ENCODE measurements around the gene SRMS.

Gene SRMS

DNA sequence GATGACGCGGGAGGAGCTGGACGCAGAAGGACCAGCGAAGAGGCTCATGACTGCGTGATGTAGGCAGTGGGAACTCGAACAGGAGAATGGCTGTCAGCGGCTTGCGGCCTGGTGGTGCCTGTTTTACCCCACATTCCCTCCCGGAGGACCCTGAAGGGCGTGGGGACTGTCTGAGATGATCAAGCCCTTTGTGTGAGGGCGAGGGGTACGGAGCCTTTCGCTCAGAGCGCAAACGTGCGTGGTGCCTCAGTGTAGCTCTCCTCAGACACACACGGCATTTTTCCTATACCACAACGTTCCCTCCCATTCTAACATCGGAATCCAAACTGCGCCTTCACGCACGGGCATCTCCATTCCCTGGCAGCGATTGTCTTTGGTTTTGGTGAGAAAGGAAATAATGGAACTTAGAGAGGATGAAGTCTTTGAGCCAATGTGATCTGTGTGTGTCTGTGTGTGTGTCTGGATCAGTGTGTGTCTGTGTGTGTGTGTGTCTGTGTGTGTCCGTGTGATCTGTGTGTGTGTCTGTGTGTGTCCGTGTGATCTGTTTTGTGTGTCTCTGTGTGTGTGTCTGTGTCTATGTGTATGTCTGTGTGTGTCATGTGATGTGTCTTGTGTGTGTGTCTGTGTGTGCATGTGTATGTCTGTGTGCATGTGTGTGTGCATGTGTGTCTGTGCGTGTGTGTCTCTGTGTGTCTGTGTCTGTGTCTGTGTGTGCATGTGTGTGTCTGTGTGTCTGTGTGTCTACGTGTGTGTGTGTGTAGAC is 15.7 kb downstream of the SRMS start:
- Mint-ChIP-seq H3K9me3 (no peaks in the 10 kb centered on the region), H3K27ac (no peak overlapping the region), H3K4me1 (peaks cover 21% of the 10 kb centered on the region), H3K4me3 (no peak overlapping the region), H3K36me3 (peaks cover 11% of the 10 kb centered on the region)
- DNase-seq (ENCODE audit: low spot score in 2 of 2), result no peak
- no peak for ATAC-seq

DNA sequence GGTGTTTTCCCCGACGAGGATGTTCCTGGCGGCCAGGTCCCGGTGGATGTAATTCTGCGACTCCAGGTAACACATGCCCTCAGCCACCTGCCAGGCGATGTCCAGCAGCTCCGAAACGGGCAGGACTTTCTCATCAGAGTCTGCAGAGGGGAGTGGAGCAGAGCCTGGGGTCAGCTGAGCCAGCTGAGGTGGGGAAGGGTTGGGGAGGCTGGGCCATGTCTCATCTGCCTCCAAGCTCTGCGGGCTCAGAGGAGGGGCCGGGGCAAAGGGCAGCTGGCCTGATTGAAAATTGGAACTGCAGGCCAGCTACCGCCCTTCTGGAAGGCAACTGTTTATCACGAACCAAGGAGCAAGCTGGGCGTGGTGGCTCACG is 16.8 kb downstream of the SRMS start:
- ATAC-seq (no peak), DNase-seq (ENCODE audit: low spot score in 2 of 2) (no peak)
- Mint-ChIP-seq H3K36me3 (peaks cover 5% of the 10 kb centered on the region), H3K4me3 (no peak overlapping the region), H3K27ac (no peak overlapping the region), H3K4me1 (peaks cover 13% of the 10 kb centered on the region), H3K9me3 (no peaks in the 10 kb centered on the region)

DNA sequence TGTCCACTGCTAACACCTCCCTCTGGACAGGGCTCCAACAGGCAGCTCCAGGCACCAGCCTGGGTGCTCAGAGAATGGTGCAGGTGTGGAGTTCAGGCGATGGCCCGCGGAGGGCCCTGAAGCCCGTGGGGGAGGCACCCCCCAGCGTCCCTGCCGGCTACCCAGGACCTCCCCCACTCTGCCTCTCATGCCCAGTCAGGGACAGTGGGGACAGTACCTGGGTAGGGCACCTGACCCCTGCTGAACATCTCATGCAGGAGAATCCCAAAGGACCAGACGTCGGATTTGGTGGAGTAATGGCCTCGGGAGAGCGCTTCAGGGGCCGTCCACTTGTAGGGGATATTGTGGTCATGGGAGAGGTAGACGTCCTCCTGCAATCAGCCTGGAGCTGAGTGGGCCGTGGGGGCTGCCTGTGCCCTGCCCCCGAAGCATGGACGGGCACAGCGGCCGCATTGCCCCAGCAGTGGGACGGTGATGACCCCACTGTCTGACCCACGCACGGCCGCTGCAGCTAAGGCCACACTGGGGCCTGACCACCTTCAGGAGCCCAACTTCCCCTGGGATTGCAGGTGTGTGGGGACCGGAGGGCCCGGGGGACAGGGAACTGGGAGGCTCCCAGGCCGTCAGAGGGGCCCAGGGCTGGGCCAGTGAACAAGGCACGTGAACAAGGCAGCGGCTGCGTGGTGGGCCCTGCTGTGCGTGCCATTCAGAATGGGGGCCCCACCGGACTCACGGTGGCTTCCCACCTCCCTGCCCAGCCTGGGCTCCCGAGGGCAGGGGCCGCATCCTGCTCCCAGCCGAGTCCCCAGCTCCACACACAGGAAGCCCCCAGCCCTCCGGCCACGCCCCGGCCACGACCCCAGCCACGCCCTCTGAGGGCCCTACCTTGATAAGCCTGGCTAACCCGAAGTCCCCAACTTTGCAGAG is 17.4 kb downstream of the SRMS start:
- H3K27ac Mint-ChIP-seq, result no peak overlapping the region
- peaks cover 13% of the 10 kb centered on the region for H3K4me1 Mint-ChIP-seq
- no peak overlapping the region for H3K4me3 Mint-ChIP-seq
- H3K9me3 Mint-ChIP-seq, result no peaks in the 10 kb centered on the region
- ATAC-seq (no peak), DNase-seq (ENCODE audit: low spot score in 2 of 2) (peak in 1 of 2 donors; percentile 49)
- peaks cover 5% of the 10 kb centered on the region for H3K36me3 Mint-ChIP-seq

DNA sequence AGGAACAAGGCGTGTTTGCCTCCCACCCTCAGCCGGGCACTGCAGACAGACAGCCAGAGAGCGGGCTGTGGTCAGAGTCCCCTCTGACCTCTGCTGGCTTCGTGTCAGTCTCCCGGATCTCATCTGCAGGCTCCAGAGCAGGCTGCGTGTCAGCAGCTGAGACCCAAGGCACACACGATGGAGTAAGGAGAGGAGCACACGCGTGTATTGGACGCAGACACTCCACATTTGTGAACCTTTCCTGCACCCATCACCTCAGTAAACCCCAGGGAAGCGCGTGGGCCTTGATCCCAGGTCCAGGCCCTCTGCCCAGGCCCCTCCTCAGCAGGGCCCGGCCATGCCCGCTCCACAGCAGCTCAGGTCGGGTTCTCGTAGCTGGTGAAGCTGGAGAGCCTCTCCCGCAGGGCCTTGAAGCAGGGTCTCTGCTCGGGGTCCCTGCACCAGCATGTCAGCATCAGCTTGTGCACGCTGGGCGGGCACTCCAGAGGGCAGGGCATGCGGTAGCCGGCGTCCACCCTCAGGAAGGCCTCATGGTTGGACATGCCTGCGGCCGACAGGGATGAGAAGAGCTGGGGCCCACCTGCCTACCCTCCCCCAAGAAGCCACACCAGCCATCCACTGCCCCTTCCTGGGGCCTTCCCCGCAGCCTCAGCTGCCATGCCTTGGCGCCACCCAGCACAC is 18.2 kb downstream of the SRMS start:
- H3K4me3 Mint-ChIP-seq, result no peak overlapping the region
- H3K4me1 Mint-ChIP-seq, result peaks cover 13% of the 10 kb centered on the region
- peaks cover 11% of the 10 kb centered on the region for H3K36me3 Mint-ChIP-seq
- ATAC-seq, result no peak
- H3K27ac Mint-ChIP-seq, result no peak overlapping the region
- peak in 1 of 2 donors; percentile 49 for DNase-seq (ENCODE audit: low spot score in 2 of 2)
- H3K9me3 Mint-ChIP-seq, result no peaks in the 10 kb centered on the region

DNA sequence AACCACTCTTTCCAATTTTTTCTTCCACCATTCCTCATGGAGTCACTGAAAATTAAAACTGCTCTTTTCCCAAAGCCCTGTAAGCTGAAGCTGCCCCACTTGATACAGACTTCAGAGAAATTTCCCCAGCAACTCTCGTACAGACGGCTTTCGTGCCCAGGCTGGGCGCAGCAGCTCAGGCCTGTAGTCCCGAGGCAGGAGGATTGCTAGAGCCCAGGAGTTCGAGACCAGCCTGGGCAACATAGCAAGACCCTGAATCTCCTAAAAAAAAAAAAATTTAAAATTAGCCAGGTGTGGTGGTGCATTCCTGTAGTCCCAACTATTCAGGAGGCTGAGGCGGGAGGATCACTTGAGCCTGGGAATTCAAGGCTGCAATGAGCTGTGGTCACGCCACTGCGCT is 20.4 kb downstream of the SRMS start:
- peaks cover 29% of the 10 kb centered on the region for H3K36me3 Mint-ChIP-seq
- no peak for DNase-seq (ENCODE audit: low spot score in 2 of 2)
- peaks cover 5% of the 10 kb centered on the region for H3K9me3 Mint-ChIP-seq
- no peak overlapping the region for H3K4me3 Mint-ChIP-seq
- no peak overlapping the region for H3K27ac Mint-ChIP-seq
- ATAC-seq, result no peak
- peaks cover 23% of the 10 kb centered on the region for H3K4me1 Mint-ChIP-seq

DNA sequence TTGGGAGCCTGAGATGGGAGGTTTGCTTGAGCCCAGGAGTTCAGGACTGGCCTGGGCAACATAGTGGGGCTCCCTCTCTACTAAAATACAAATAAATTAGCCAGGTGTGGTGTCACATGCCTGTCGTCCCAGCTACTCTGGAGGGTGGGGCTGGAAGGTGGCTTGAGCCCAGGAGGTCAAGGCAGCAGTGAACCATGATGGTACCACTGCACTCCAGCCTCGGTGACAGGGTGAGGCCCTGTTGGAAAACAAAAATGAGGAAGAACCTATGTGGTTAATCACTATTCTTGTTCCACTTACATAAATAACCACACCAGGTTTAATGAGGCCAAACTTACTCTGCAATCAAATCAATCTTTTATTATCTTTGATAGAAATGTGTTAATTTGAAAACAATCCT is 21.6 kb downstream of the SRMS start:
- H3K27ac Mint-ChIP-seq, result no peak overlapping the region

DNA sequence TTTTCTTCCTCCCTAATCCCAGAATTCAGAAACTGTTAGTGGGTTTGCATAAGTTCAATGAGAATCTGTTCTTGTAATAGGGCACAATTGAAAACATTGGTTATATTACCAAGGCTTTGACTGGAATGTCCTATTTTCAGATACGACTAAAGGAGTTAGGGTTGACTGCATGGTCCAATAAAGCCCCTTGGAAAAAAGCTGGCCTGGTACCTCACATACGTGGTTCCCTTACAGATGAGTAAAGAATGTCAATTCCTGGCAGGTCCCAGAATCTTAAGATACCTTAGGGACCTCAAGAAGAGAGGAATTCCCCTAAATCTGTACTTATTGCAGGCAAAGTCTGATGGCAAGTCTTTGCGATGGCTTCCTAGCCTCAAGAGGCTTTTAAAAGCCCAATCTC is 22.4 kb downstream of the SRMS start:
- Mint-ChIP-seq H3K4me3 (no peak overlapping the region), H3K27ac (no peak overlapping the region), H3K9me3 (peaks cover 5% of the 10 kb centered on the region), H3K4me1 (peaks cover 18% of the 10 kb centered on the region), H3K36me3 (peaks cover 40% of the 10 kb centered on the region)
- no peak for DNase-seq (ENCODE audit: low spot score in 2 of 2)
- ATAC-seq, result no peak

More for the DNA sequence above, 21.6 kb downstream of the SRMS start:
- no peak overlapping the region for H3K4me3 Mint-ChIP-seq
- no peak for ATAC-seq
- peaks cover 5% of the 10 kb centered on the region for H3K9me3 Mint-ChIP-seq
- peaks cover 18% of the 10 kb centered on the region for H3K4me1 Mint-ChIP-seq
- no peak for DNase-seq (ENCODE audit: low spot score in 2 of 2)
- peaks cover 40% of the 10 kb centered on the region for H3K36me3 Mint-ChIP-seq

DNA sequence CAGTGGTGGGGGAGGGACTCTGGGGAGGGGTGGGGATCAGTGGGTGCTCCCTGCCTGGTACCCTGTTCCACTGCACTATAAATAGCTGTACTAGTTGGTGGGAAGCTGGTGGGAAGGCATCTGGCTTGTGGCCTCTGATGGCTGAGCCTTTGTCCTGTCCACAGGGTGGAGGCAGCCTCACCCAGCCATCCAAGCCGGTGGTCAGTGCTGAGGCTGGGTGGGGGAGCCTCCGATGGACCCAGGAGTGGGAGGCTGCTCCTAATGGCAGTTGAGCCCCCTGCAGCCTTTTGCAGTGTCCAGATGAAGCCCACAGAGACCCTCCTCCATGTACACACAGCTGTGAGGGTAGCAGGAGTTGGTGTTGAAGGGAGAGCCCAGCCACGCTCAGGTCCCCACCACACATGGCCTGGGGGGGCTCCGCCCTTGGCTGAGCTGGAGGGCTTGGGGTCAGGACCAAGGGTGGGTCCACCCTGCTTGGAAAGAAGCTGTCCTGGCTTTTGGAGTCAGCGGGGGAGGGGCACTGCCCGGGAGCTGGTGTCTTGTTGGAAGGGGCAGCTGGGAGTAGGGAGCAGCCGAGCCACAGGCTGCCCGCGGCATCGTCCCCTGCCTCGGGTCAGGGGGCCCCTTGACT is 24.5 kb downstream of the SRMS start:
- H3K27ac Mint-ChIP-seq, result peak overlapping the region; percentile 90
- peaks cover 12% of the 10 kb centered on the region for H3K4me1 Mint-ChIP-seq

DNA sequence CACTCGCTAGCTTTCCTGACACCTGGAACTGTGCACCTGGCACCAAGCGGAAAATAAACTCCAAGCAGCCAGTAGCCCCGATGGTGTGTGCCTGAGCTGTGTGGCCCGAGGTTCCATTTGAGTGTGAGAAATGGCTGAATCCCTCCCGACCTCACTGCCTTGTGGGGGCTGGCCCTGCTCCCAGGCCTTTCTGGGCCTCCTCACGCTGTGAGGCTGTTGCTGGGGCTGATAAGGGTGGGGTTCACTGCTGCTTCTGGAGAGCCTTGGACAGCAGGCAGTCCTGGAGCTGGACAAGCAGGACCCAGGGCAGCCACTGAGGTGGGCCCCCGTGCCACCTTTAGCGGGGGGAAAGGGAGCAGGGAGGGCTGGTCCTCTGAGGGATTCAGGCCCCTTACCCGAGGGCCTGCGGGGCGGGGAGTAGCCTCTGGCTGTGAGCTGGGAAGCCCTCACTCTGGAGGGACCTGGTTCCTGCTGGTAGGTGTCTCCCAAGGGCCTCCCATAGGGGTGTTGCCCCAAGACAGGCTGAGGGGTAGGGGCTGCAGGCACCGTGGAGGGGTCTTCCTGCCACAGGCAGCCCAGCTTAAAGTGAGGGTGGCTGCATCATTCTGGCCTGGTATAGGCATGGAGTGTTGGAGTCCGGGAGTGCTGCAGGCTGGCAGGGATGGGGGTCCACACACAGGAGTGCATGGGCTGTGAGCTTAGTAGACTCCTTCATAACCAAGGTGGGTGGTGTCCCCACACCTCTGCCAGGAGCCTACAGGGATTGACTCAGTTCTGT is 25.3 kb downstream of the SRMS start:
- peaks cover 12% of the 10 kb centered on the region for H3K4me1 Mint-ChIP-seq
- peak overlapping the region; percentile 90 for H3K27ac Mint-ChIP-seq
- H3K9me3 Mint-ChIP-seq, result peaks cover 5% of the 10 kb centered on the region
- DNase-seq (ENCODE audit: low spot score in 2 of 2), result peak in 1 of 2 donors; percentile 49
- H3K36me3 Mint-ChIP-seq, result peaks cover 35% of the 10 kb centered on the region
- no peak for ATAC-seq
- H3K4me3 Mint-ChIP-seq, result peak overlapping the region; percentile 77

More for the DNA sequence above, 24.5 kb downstream of the SRMS start:
- peak overlapping the region; percentile 77 for H3K4me3 Mint-ChIP-seq
- H3K36me3 Mint-ChIP-seq, result peaks cover 35% of the 10 kb centered on the region
- H3K9me3 Mint-ChIP-seq, result peaks cover 5% of the 10 kb centered on the region
- ATAC-seq, result no peak
- DNase-seq (ENCODE audit: low spot score in 2 of 2), result peak in 1 of 2 donors; percentile 50

DNA sequence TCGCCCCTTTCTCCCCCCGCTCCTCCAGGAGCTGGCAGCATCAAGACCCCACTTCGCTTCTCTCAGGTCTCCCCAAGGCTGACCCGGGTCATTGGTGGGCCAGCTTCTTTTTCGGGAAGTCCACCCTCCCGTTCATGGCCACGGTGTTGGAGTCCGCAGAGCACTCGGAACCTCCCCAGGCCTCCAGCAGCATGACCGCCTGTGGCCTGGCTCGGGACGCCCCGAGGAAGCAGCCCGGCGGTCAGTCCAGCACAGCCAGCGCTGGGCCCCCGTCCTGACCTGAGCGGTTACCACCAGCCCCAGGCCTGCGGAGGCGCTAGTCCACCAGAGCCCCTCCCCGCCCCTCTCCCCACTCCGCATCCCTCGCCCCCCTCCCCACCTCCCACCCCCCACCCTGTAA is 25.9 kb downstream of the SRMS start:
- H3K4me1 Mint-ChIP-seq, result peaks cover 12% of the 10 kb centered on the region
- peak overlapping the region; percentile 34 for H3K27ac Mint-ChIP-seq
- H3K9me3 Mint-ChIP-seq, result peaks cover 5% of the 10 kb centered on the region
- ATAC-seq, result no peak
- DNase-seq (ENCODE audit: low spot score in 2 of 2), result no peak
- peaks cover 35% of the 10 kb centered on the region for H3K36me3 Mint-ChIP-seq
- peak overlapping the region; percentile 77 for H3K4me3 Mint-ChIP-seq

DNA sequence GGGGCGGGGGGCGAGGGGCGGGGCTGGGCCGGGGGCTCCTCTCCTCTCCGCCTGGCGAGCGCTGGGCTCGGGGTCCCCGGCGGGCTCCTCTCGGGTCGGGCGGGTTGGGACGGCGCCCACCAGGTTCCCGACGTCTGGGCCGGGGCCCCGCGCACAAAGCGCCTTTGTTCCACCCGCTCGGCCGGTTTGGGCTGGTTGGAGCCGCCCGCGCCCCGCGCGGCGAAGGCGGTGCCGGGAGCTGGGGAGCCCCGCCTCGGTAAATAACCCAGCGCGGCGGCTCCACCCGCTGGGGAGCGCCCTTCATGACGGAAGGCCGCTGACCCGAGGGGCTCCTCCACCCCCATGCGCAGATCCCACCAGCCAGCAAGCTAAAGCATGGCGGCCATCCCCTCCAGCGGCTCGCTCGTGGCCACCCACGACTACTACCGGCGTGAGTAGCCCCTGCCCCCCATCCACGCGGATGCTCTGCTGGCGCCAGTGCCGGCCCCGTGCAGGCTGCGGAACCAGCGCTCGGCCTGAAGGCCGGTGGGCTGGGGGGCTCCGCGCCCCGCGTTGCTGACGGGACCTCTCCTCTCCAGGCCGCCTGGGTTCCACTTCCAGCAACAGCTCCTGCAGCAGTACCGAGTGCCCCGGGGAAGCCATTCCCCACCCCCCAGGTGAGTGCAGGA is 26.5 kb downstream of the SRMS start:
- H3K27ac Mint-ChIP-seq, result peak overlapping the region; percentile 34
- peaks cover 35% of the 10 kb centered on the region for H3K36me3 Mint-ChIP-seq
- peaks cover 5% of the 10 kb centered on the region for H3K9me3 Mint-ChIP-seq
- peak overlapping the region; percentile 77 for H3K4me3 Mint-ChIP-seq
- ATAC-seq, result peak; percentile 65
- H3K4me1 Mint-ChIP-seq, result peaks cover 12% of the 10 kb centered on the region
- peak in 1 of 2 donors; percentile 79 for DNase-seq (ENCODE audit: low spot score in 2 of 2)

DNA sequence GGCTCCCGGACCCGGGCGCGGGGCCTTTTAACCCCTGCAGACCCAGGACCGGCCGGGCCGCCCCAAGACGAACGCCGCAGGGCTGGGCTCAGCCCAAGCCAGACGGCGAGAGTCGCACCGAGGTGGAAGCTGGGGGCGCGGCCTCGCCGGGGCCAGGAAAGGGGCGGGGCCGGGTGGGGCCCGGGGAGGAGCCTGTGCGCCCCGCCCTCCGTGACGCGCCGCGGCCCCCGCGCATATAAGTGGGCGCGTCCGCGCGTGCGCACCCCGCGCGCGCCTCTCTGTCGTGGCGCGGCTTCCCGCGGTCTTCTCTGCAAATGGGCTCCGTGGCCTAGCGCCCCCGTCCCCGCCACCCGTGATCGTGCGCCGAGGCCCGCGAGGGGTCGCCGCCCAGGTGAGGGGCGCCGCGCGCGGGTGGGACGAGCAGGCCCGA is 27.0 kb downstream of the SRMS start, which contains the start of gene PPDPF:
Gene PPDPF, plus strand, starts transcription at position 262 of the 430 bp plus-strand sequence. CDS start 544 bp downstream, outside the sequence.
- H3K36me3 Mint-ChIP-seq, result peaks cover 35% of the 10 kb centered on the region
- DNase-seq (ENCODE audit: low spot score in 2 of 2) (peak in 1 of 2 donors; percentile 89), ATAC-seq (peak; percentile 86)
- H3K4me3 Mint-ChIP-seq, result peak within 1 kb of the TSS; percentile 77
- H3K9me3 Mint-ChIP-seq, result peaks cover 5% of the 10 kb centered on the region
- peak within 1 kb of the TSS; percentile 34 for H3K27ac Mint-ChIP-seq
- H3K4me1 Mint-ChIP-seq, result peaks cover 12% of the 10 kb centered on the region

DNA sequence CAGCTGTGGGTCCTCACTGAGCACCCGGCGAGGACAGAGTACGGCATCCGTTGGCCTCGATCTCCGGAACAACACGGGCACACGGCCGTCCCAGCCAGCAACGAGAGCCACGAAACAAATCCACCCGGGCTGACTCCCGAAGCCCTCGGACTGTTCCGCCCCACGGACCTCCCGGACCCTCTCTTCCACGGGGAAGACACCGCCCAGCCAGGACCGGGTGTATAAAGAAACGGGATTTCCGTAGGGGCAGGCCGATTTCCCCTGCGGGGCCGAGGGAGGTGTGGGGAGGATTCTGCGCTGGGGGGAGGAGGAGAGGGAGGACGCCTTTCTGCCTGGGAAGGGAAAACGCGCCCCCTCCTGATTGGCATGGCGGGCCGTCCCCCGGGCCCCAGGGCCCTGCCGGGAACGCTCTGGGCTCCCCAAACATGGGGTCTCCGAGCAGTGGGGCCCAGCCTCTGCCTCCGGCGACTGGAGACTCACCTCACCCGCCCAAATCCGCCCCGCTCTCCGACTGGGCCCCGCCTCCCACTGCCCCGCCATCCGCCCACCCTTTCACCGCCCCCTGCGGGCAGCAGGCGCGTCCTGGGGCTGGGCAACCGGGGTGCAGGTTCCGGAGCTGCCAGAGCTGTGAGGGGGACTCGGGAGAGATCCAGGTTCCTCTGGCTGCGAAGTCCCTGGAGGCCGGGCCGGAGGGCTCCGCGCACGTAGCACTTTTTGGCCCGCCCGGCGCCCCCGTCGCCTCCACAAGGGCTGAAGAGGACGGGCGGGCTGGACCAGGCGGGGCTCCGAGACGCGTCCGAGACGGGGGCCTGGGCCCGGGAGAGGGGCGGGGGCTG is 27.7 kb downstream of the SRMS start:
- Mint-ChIP-seq H3K36me3 (peaks cover 34% of the 10 kb centered on the region), H3K4me3 (peak overlapping the region; percentile 77), H3K4me1 (peaks cover 12% of the 10 kb centered on the region), H3K27ac (no peak overlapping the region), H3K9me3 (peaks cover 5% of the 10 kb centered on the region)
- DNase-seq (ENCODE audit: low spot score in 2 of 2), result peak in 1 of 2 donors; percentile 90
- ATAC-seq, result peak; percentile 75

Data from stimulated activated effector memory CD8-positive, alpha-beta T cell treated with anti-CD3 and anti-CD28 coated beads, Interleukin-12 subunit alpha, Interleukin-12 subunit beta, amount 100 ng/mL, for 72 hours (primary cell).